Measurements from ENCODE around the gene ALPK1.

The ALPK1 gene

GRCh38 chr4:112418092-112418491 lies 120.9 kb downstream of the ALPK1 start:
- no peak overlapping the region for H3K9ac ChIP-seq (ENCODE audit: low read depth, low read length)
- no peaks in the 10 kb centered on the region for H3K27me3 ChIP-seq (ENCODE audit: insufficient read depth, low read length, poor library complexity)
- no peaks in the 10 kb centered on the region for H3K9me3 ChIP-seq (ENCODE audit: insufficient read depth, low read length, severe bottlenecking)
- TF ChIP-seq, protein P1, sequence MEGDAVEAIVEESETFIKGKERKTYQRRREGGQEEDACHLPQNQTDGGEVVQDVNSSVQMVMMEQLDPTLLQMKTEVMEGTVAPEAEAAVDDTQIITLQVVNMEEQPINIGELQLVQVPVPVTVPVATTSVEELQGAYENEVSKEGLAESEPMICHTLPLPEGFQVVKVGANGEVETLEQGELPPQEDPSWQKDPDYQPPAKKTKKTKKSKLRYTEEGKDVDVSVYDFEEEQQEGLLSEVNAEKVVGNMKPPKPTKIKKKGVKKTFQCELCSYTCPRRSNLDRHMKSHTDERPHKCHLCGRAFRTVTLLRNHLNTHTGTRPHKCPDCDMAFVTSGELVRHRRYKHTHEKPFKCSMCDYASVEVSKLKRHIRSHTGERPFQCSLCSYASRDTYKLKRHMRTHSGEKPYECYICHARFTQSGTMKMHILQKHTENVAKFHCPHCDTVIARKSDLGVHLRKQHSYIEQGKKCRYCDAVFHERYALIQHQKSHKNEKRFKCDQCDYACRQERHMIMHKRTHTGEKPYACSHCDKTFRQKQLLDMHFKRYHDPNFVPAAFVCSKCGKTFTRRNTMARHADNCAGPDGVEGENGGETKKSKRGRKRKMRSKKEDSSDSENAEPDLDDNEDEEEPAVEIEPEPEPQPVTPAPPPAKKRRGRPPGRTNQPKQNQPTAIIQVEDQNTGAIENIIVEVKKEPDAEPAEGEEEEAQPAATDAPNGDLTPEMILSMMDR (IDR thresholded peaks at IDR 0.05; ENCODE audit: borderline replicate concordance, extremely low read depth, low read length, poor library complexity, severe bottlenecking) = no peak
- TF ChIP-seq EZH2 (IDR thresholded peaks at IDR 0.05; ENCODE audit: borderline replicate concordance, low read depth, low read length, severe bottlenecking) = no peak
- H3K27ac ChIP-seq (ENCODE audit: low read length) = no peak overlapping the region
- H3K4me3 ChIP-seq (ENCODE audit: low read depth in 1 of 2, low read length in 2 of 2) = no peak overlapping the region
- H4K20me1 ChIP-seq (ENCODE audit: insufficient read depth, low read length) = no peaks in the 10 kb centered on the region
- no peaks in the 10 kb centered on the region for H3K79me2 ChIP-seq (ENCODE audit: insufficient read depth, low read length)
- ATAC-seq (ENCODE audit: insufficient read depth, low read depth) (no peak), DNase-seq (no peak)
- peaks cover 14% of the 10 kb centered on the region for H3K36me3 ChIP-seq (ENCODE audit: insufficient read depth, low read length)
- H2AFZ ChIP-seq (ENCODE audit: low read depth, low read length) = no peak overlapping the region
- H3K4me2 ChIP-seq (ENCODE audit: insufficient read depth, low read length) = no peak overlapping the region
- no peaks in the 10 kb centered on the region for H3K4me1 ChIP-seq (ENCODE audit: insufficient read depth, low read length)

DNA sequence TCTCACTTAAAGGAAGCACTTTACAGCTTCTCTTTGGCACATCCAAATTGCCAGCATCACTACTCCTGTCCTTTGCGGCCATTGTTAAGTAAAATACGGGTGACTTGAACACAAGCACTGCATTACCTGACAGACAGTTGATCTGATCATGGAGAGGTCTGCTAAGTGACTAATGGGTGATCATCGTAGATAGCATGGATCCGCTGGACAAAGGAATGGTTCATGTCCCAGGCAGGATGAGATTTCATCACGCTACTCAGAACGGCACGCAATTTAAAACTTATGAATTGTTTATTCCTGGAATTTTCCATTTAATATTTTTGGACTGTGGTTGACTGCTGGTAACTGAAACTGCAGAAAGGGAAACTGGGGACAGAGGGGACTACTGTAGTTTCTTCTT lies 124.7 kb downstream of the ALPK1 start:
- no peaks in the 10 kb centered on the region for H4K20me1 ChIP-seq (ENCODE audit: insufficient read depth, low read length)
- no peak overlapping the region for H3K27ac ChIP-seq (ENCODE audit: low read length)
- no peak overlapping the region for H3K4me3 ChIP-seq (ENCODE audit: low read depth in 1 of 2, low read length in 2 of 2)
- DNase-seq (no peak), ATAC-seq (ENCODE audit: insufficient read depth, low read depth) (no peak)
- H3K4me1 ChIP-seq (ENCODE audit: insufficient read depth, low read length) = no peaks in the 10 kb centered on the region
- H3K4me2 ChIP-seq (ENCODE audit: insufficient read depth, low read length) = no peak overlapping the region
- TF ChIP-seq, protein P1 (IDR thresholded peaks at IDR 0.05; ENCODE audit: borderline replicate concordance, extremely low read depth, low read length, poor library complexity, severe bottlenecking) = no peak
- no peak for TF ChIP-seq EZH2 (IDR thresholded peaks at IDR 0.05; ENCODE audit: borderline replicate concordance, low read depth, low read length, severe bottlenecking)
- no peak overlapping the region for H3K9ac ChIP-seq (ENCODE audit: low read depth, low read length)
- no peak overlapping the region for H2AFZ ChIP-seq (ENCODE audit: low read depth, low read length)
- no peaks in the 10 kb centered on the region for H3K27me3 ChIP-seq (ENCODE audit: insufficient read depth, low read length, poor library complexity)
- H3K36me3 ChIP-seq (ENCODE audit: insufficient read depth, low read length) = peaks cover 6% of the 10 kb centered on the region; the same call in 1 of the 2 replicates
- H3K9me3 ChIP-seq (ENCODE audit: insufficient read depth, low read length, severe bottlenecking) = no peaks in the 10 kb centered on the region
- no peaks in the 10 kb centered on the region for H3K79me2 ChIP-seq (ENCODE audit: insufficient read depth, low read length)

- Histone ChIP-seq H4K20me1 (ENCODE audit: insufficient read depth, low read length) (no peaks in the 10 kb centered on the region), H2AFZ (ENCODE audit: low read depth, low read length) (no peak overlapping the region), H3K9me3 (ENCODE audit: insufficient read depth, low read length, severe bottlenecking) (no peaks in the 10 kb centered on the region), H3K79me2 (ENCODE audit: insufficient read depth, low read length) (no peaks in the 10 kb centered on the region), H3K27ac (ENCODE audit: low read length) (no peak overlapping the region), H3K9ac (ENCODE audit: low read depth, low read length) (no peak overlapping the region), H3K4me3 (ENCODE audit: low read depth in 1 of 2, low read length in 2 of 2) (no peak overlapping the region), H3K27me3 (ENCODE audit: insufficient read depth, low read length, poor library complexity) (no peaks in the 10 kb centered on the region), H3K4me1 (ENCODE audit: insufficient read depth, low read length) (no peaks in the 10 kb centered on the region), H3K36me3 (ENCODE audit: insufficient read depth, low read length) (peaks cover 9% of the 10 kb centered on the region; the same call in 1 of the 2 replicates), H3K4me2 (ENCODE audit: insufficient read depth, low read length) (no peak overlapping the region)
- no peak for ATAC-seq (ENCODE audit: insufficient read depth, low read depth)
- TF ChIP-seq, protein P1 (IDR thresholded peaks at IDR 0.05; ENCODE audit: borderline replicate concordance, extremely low read depth, low read length, poor library complexity, severe bottlenecking) = no peak
- no peak for TF ChIP-seq EZH2 (IDR thresholded peaks at IDR 0.05; ENCODE audit: borderline replicate concordance, low read depth, low read length, severe bottlenecking)
- no peak for DNase-seq
Measured at GRCh38 chr4:112422644-112423043, 125.5 kb downstream of the ALPK1 start.

GRCh38 chr4:112423591-112423990 lies 126.4 kb downstream of the ALPK1 start:
- ATAC-seq (ENCODE audit: insufficient read depth, low read depth) = no peak
- Histone ChIP-seq H3K9ac (ENCODE audit: low read depth, low read length) (no peak overlapping the region), H3K27ac (ENCODE audit: low read length) (no peak overlapping the region), H3K4me3 (ENCODE audit: low read depth in 1 of 2, low read length in 2 of 2) (no peak overlapping the region), H3K36me3 (ENCODE audit: insufficient read depth, low read length) (peaks cover 18% of the 10 kb centered on the region; the same call in 1 of the 2 replicates), H3K27me3 (ENCODE audit: insufficient read depth, low read length, poor library complexity) (no peaks in the 10 kb centered on the region), H3K79me2 (ENCODE audit: insufficient read depth, low read length) (no peaks in the 10 kb centered on the region), H3K9me3 (ENCODE audit: insufficient read depth, low read length, severe bottlenecking) (no peaks in the 10 kb centered on the region), H3K4me2 (ENCODE audit: insufficient read depth, low read length) (no peak overlapping the region), H4K20me1 (ENCODE audit: insufficient read depth, low read length) (no peaks in the 10 kb centered on the region), H3K4me1 (ENCODE audit: insufficient read depth, low read length) (no peaks in the 10 kb centered on the region), H2AFZ (ENCODE audit: low read depth, low read length) (no peak overlapping the region)
- DNase-seq = no peak
- TF ChIP-seq EZH2 (IDR thresholded peaks at IDR 0.05; ENCODE audit: borderline replicate concordance, low read depth, low read length, severe bottlenecking) = no peak
- TF ChIP-seq, protein P1 (IDR thresholded peaks at IDR 0.05; ENCODE audit: borderline replicate concordance, extremely low read depth, low read length, poor library complexity, severe bottlenecking) = no peak
